HG03469 (cell line): ENCODE results near the gene NDUFS4.
"Not testable (repeated sequence)": the region's sequence is repeated elsewhere in the genome, so short reads cannot be mapped to it uniquely, and the experiment has no call there.

ENCODE experiments used
- ATAC-seq: cut with Tn5 transposase; IDR thresholded peaks from one replicate; pipeline ENCODE4 v1.9.1; 2021; ENCODE audit warnings: mild to moderate bottlenecking, moderate library complexity, moderate number of reproducible peaks; ENCODE audit not compliant: unreplicated experiment

Gene NDUFS4

GRCh38 chr5:53649352-53649751, 88.9 kb downstream of the NDUFS4 start:
- ATAC-seq, result no peak

- ATAC-seq, result not testable (repeated sequence)
These were observed 100.1 kb downstream of the NDUFS4 start for GRCh38 chr5:53660573-53660972.

GRCh38 chr5:53665313-53665712, 104.9 kb downstream of the NDUFS4 start:
- not testable (repeated sequence) for ATAC-seq

GRCh38 chr5:53667621-53668020, 107.2 kb downstream of the NDUFS4 start:
- ATAC-seq, result no peak

GRCh38 chr5:53671447-53671846, 111.0 kb downstream of the NDUFS4 start:
- ATAC-seq, result no peak

GRCh38 chr5:53674121-53674520, 113.7 kb downstream of the NDUFS4 start:
- no peak for ATAC-seq

- no peak for ATAC-seq
These were observed 117.2 kb downstream of the NDUFS4 start for GRCh38 chr5:53677632-53678031.

GRCh38 chr5:53678981-53679660, 118.7 kb downstream of the NDUFS4 start:
- ATAC-seq, result no peak

- no peak for ATAC-seq
These were observed 120.6 kb downstream of the NDUFS4 start for GRCh38 chr5:53681079-53681478.

GRCh38 chr5:53691014-53691413, 130.6 kb downstream of the NDUFS4 start:
- ATAC-seq, result no peak

- no peak for ATAC-seq
These were observed 134.1 kb downstream of the NDUFS4 start for GRCh38 chr5:53694520-53695022.

GRCh38 chr5:53710405-53710804, 150.0 kb downstream of the NDUFS4 start:
- ATAC-seq, result not testable (repeated sequence)

- ATAC-seq, result no peak
These were observed 151.9 kb downstream of the NDUFS4 start for GRCh38 chr5:53712327-53712726.

GRCh38 chr5:53713978-53714666, 153.7 kb downstream of the NDUFS4 start:
- no peak for ATAC-seq

- no peak for ATAC-seq
These were observed 154.2 kb downstream of the NDUFS4 start for GRCh38 chr5:53714667-53715010.

- no peak for ATAC-seq
These were observed 165.7 kb downstream of the NDUFS4 start for GRCh38 chr5:53726121-53726520.

- ATAC-seq, result no peak
These were observed 170.5 kb downstream of the NDUFS4 start for GRCh38 chr5:53730943-53731342.
